Posterior vena cava (tissue), 2 donors: Measurements from ENCODE around the gene KLHL34. TPM values are rescaled to one million over a fixed set of nuclear protein-coding genes. Genes with fewer than 3 reads are reported as not detected.

Source experiments
- DNase-seq: peaks from one replicate; pipeline ENCODE4 v3.0.0-alpha.2; 2020; ENCODE audit warnings: low spot score
- intact Hi-C, 2 donors: fragments of 100-400 bp; cut with DNase I; formaldehyde crosslinking; loops; one replicate each; pipeline versions ENCODE4 v1.14.1 to v1.14.2; 2022 to 2023
- total RNA-seq, 2 donors: library from RNA; stranded (reverse); fragmentation: NEBNext Ultra II Directional; extraction: Animal tissue kit (Norgen Biotek cat#: 25700); gene quantifications; one replicate each; pipeline ENCODE4 v1.2.1, GENCODE V29; 2021
- donor health status: DM: yes; HTN: yes; CAD: no.
- donor health status: DM: yes; HTN: yes; CAD: no.

The KLHL34 gene
- total RNA-seq, 2 donors from 2014 or later: not detected

DNA sequence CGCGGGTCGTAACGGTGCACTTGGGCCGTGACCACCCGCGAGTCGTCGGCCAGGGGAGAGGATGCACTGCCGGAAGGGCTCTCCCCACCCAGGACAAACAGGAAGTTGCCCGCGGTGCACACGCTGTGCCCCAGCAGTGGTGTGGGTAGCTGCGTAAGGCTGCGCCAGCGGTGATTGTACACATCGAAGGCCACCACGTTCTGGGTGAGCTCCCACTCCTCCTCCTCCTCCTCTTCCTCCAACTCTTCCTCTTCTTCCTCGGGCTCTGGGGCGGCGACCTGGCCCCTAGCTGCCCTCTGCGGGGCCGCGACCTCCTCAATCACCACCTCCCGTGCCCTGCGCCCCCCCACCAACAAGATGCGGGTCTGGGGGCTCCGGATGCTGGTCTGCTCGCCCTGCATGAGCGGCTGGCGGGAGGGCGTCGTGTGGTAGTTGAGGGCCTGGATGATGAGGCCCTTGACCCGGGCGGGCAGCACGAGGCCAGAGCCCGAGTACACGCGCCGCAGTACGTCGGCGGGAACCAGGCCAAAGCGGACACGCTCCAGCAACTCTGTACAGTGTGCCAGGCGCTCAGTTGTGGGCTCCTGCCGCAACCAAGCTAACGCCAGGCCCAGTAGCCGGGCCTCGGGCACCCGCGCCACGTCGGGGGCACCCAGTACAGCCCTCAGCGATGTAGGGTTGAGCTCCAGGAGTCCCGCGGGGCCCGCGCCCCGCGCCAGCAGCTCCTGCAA is 1.4 kb downstream of the KLHL34 start:
- intact Hi-C loops: no loop called here
- no peak for DNase-seq

GRCh38 chrX:21655901-21656586 is 2.1 kb downstream of the KLHL34 start:
- intact Hi-C loops: no loop called here
- peak; percentile 76 for DNase-seq

GRCh38 chrX:21645886-21646285 is 12.2 kb downstream of the KLHL34 start:
- no peak for DNase-seq
- intact Hi-C loops: no loop called here

DNA sequence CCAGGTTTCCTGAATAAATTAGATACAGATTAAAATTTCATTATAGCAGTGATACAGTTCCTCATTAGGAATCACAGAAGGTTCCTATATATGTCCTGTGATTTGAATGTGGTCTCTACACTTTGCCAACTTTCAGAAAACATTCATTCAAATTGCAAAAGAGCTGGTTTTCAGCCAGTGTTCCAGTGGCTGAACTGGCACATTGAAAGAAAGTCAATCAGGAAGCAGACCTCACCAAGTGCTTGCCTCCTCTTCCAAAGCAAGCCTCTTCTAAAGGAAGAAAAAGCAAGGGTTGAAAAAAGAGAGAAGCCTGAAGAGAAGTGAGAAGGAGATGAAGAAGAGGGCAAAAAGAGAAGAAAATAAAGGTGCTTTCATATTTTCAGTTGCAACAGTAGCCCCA is 12.7 kb downstream of the KLHL34 start:
- intact Hi-C loops: no loop called here

GRCh38 chrX:21639775-21640174 is 18.4 kb downstream of the KLHL34 start:
- intact Hi-C loops: loop anchor here in 1 of 2 donors (5.0 kb wide), 1 partner anchor 518 kb away; no protein-coding TSS in a partner anchor
- no peak for DNase-seq

More for the DNA sequence above, 12.7 kb downstream of the KLHL34 start:
- no peak for DNase-seq

DNA sequence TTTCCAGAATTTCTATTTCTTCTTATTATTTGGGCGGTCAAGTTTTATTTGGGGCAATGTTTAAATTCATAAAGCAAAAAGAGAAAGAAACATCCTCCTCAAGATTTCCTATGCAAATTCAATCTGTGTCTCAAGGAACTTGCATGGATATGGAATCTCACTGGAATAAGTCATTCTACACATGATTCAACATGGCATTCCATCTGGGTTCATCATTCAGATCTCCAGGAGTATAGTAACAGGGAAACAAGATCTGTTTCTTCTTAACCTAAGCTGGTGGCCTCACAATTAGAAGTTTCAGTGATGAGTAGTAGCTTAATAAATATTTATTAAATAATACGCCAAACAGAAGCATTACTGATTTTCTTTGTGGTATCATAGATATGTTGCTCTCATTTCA is 19.8 kb downstream of the KLHL34 start:
- no peak for DNase-seq
- intact Hi-C loops: loop anchor here in 1 of 2 donors (5.0 kb wide), 1 partner anchor 519 kb away; no protein-coding TSS in a partner anchor

DNA sequence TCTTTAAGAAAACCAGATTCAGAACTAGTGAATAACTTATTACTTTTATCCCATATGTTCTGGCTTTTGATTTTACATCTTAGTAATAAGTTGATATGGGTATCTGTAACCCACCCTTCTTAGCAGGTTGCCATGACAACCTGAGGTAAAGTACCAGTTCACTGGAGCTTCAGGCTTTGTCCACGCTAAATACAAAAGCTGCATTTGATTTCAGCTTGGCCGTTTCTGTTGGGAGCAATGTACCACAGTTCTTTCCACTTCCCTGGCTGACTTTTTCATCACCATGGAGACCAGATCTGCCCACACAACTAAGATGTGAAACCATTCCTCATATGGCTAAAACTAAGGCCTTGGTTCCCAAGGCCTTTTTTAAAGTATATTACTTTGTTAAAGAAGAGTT is 26.1 kb downstream of the KLHL34 start:
- intact Hi-C loops: no loop called here
- DNase-seq: no peak

- no peak for DNase-seq
- intact Hi-C loops: no loop called here
These were observed 34.2 kb downstream of the KLHL34 start for GRCh38 chrX:21623778-21624501.

DNA sequence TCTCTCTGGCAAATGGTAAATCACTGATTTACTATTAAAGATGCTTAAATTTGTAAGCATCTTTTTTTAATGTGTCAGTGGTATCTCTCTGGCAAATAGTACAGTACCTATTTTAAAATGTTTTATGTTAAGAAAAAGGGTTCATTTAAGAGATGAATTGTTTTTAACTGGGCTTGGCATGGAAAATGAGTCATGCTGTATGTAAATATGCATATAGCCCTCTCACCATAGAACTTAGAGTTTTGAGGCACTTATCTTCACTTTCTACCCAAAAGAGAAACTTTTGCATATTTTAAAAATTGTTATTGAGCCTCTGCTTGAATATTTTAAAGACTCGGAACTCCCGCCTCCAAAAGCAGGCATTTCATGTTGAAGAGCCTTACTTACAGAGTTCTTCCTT is 37.9 kb downstream of the KLHL34 start:
- intact Hi-C loops: no loop called here
- DNase-seq: no peak

DNA sequence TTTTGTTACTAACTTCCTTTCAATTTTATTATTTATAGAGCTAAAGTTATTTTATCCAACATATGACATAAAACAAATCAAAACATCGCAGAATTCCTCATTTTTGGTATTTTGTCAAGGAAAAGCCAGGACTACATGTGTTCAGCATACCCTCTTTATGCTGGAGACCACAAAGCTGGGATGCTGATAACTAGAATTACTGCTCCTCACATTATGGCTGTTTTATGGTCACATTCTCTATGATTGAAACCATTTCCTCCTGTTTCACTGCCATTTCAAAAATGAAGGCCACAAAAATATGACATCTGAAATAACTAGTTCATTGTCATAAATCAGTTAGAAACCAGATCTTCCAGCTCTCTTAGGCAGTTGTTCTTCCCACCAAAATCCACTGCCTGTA is 41.7 kb downstream of the KLHL34 start:
- DNase-seq: no peak
- intact Hi-C loops: no loop called here

- intact Hi-C loops: no loop called here
- no peak for DNase-seq
These were observed 46.0 kb downstream of the KLHL34 start for GRCh38 chrX:21612154-21612553.

DNA sequence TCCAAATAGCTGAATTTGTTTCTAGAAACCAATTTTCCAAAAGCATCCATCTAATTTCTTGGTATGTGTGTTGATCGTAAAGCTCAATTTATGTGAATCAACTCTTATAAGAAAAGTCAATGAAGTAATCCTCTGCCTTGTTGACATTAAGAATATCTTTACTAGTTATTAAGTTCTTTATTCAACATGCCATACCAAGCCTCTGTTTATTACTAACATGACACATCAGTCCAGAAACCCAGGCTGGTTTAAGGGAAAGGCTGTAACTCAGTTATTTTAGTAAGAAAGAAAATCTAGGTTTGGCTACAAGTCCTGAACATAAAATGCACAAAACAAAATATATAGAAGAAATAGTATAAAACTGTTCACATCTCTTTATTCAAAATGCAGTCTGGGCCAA is 48.0 kb downstream of the KLHL34 start:
- no peak for DNase-seq
- intact Hi-C loops: no loop called here

- intact Hi-C loops: no loop called here
- no peak for DNase-seq
These were observed 52.1 kb downstream of the KLHL34 start for GRCh38 chrX:21606002-21606401.

Other genes with a start within 250 kb of the KLHL34 start
- not detected for gene SMPX, start 99.8 kb upstream of the KLHL34 start, total RNA-seq
- 10 to 100 TPM; 11.8 to 14.1 TPM for gene MBTPS2, start 181.3 kb upstream of the KLHL34 start, total RNA-seq
- gene YY2, start 197.7 kb upstream of the KLHL34 start, total RNA-seq: 1 to 10 TPM; 2.0 to 2.5 TPM